ENCODE results near the gene ZNF346. TPM values are rescaled to one million over a fixed set of nuclear protein-coding genes. Genes with fewer than 3 reads are reported as not detected.

The ZNF346 gene
- total and polyA plus RNA-seq, 10 donors, result 5.9 to 36.3 (median 25.6) TPM

DNA sequence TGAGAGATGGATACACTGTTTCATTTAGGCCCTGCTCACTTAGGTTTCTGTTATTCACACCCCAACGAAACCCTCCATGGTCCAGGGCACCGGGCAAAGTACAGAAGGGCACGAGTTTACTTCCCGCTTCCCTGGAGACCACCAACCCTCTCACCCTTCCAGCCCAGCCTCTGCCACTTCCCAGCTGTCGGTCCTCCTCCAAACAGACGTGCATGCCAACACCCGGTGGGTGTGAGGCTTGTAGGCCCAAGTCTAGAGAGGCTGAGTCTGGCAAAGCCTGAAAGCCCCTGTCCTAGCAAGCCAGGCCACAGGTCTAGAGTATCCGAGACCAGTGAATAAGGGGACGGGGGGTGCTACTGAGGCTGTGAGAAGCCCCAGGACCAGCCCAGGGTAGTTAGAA is 57.1 kb downstream of the ZNF346 start:
- TF ChIP-seq POLR2AphosphoS5 (IDR thresholded peaks at IDR 0.05) (peak in 1 of 3 donors; percentile 7), POLR2A (IDR thresholded peaks at IDR 0.05) (no peak)
- intact Hi-C loops (cut with DNase I; ENCODE audit: low total_unique reads), result no loop called here
- H3K36me3 ChIP-seq, result peaks cover 0 to 5% (median 0%) of the 10 kb centered on the region in 6 donors
- no peaks in the 10 kb centered on the region for H3K4me1 ChIP-seq
- no peaks in the 10 kb centered on the region for H3K9me3 ChIP-seq
- no peak overlapping the region for H3K4me3 ChIP-seq
- peaks cover 0 to 12% (median 0%) of the 10 kb centered on the region in 7 donors for H3K27me3 ChIP-seq (replicated peaks in 1 of 7)
- WGBS, 5 donors, result 83 to 88% (median 86%) methylated on average over 8 to 9 of the region's 9 CpGs
- no peak overlapping the region for H3K27ac ChIP-seq
- no peak for DNase-seq

GRCh38 chr5:177080265-177080664 is 57.8 kb downstream of the ZNF346 start:
- intact Hi-C loops (cut with DNase I; ENCODE audit: low total_unique reads), result no loop called here
- WGBS, 5 donors, result 78 to 95% (median 93%) methylated on average over 3 to 5 of the region's 5 CpGs
- no peak overlapping the region for H3K27ac ChIP-seq
- H3K4me3 ChIP-seq, result no peak overlapping the region
- no peak for DNase-seq
- H3K27me3 ChIP-seq (replicated peaks in 1 of 7), result peaks cover 0 to 15% (median 0%) of the 10 kb centered on the region in 7 donors
- TF ChIP-seq POLR2A (IDR thresholded peaks at IDR 0.05) (no peak), POLR2AphosphoS5 (IDR thresholded peaks at IDR 0.05) (no peak)
- TF ChIP-seq, protein P1, sequence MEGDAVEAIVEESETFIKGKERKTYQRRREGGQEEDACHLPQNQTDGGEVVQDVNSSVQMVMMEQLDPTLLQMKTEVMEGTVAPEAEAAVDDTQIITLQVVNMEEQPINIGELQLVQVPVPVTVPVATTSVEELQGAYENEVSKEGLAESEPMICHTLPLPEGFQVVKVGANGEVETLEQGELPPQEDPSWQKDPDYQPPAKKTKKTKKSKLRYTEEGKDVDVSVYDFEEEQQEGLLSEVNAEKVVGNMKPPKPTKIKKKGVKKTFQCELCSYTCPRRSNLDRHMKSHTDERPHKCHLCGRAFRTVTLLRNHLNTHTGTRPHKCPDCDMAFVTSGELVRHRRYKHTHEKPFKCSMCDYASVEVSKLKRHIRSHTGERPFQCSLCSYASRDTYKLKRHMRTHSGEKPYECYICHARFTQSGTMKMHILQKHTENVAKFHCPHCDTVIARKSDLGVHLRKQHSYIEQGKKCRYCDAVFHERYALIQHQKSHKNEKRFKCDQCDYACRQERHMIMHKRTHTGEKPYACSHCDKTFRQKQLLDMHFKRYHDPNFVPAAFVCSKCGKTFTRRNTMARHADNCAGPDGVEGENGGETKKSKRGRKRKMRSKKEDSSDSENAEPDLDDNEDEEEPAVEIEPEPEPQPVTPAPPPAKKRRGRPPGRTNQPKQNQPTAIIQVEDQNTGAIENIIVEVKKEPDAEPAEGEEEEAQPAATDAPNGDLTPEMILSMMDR (IDR thresholded peaks at IDR 0.05 in 8 of 11, conservative IDR thresholded peaks at IDR 0.05 in 3 of 11), result no peak
- H3K4me1 ChIP-seq, result peaks cover 0 to 2% (median 0%) of the 10 kb centered on the region in 6 donors
- peaks cover 0 to 5% (median 0%) of the 10 kb centered on the region in 6 donors for H3K36me3 ChIP-seq
- no peaks in the 10 kb centered on the region for H3K9me3 ChIP-seq

DNA sequence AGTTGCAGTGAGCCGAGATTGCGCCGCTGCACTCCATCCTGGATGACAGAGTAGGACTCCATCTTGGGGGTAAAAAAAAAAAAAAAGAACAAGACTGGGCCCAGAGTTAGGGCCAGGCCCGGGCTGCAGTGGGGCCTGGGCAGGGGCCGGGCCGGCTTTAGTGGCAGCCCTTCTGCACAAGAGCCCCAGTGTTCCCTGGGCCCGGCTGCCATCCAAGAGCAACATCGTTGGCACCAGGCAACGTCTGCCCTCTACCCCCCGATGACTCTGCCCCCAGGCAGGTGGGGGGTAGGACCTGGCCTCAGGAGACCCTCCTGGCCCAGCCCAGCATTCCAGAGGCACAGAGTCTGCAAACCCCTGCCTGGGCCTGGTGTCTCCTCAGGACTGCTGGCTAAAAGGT is 59.4 kb downstream of the ZNF346 start:
- H3K27ac ChIP-seq, result no peak overlapping the region
- 90 to 95% (median 92%) methylated on average over 10 of the region's 10 CpGs for WGBS, 5 donors
- H3K9me3 ChIP-seq, result no peaks in the 10 kb centered on the region
- TF ChIP-seq POLR2A (IDR thresholded peaks at IDR 0.05), result no peak
- TF ChIP-seq, protein P1 (IDR thresholded peaks at IDR 0.05 in 8 of 11, conservative IDR thresholded peaks at IDR 0.05 in 3 of 11), result no peak
- intact Hi-C loops (cut with DNase I; ENCODE audit: low total_unique reads), result no loop called here
- no peak overlapping the region for H3K4me3 ChIP-seq
- no peak for DNase-seq
- H3K27me3 ChIP-seq (replicated peaks in 1 of 7), result peaks cover 0 to 22% (median 0%) of the 10 kb centered on the region in 7 donors
- H3K36me3 ChIP-seq, result peaks cover 0 to 5% (median 0%) of the 10 kb centered on the region in 6 donors
- peaks cover 0 to 16% (median 2%) of the 10 kb centered on the region in 6 donors for H3K4me1 ChIP-seq

- WGBS, 5 donors, result 50 to 79% (median 71%) methylated on average over 4 of the region's 4 CpGs
- Histone ChIP-seq H3K9me3 (no peaks in the 10 kb centered on the region), H3K36me3 (no peaks in the 10 kb centered on the region), H3K27ac (no peak overlapping the region), H3K4me3 (no peak overlapping the region), H3K27me3 (replicated peaks in 1 of 7) (peaks cover 0 to 37% (median 0%) of the 10 kb centered on the region in 7 donors), H3K4me1 (peaks cover 0 to 28% (median 11%) of the 10 kb centered on the region in 6 donors)
- no peak for TF ChIP-seq POLR2AphosphoS5 (IDR thresholded peaks at IDR 0.05)
- TF ChIP-seq POLR2A (IDR thresholded peaks at IDR 0.05), result no peak
- TF ChIP-seq, protein P1 (IDR thresholded peaks at IDR 0.05 in 8 of 11, conservative IDR thresholded peaks at IDR 0.05 in 3 of 11), result no peak
- intact Hi-C loops (cut with DNase I; ENCODE audit: low total_unique reads), result no loop called here
- DNase-seq, result no peak
These were observed 60.9 kb downstream of the ZNF346 start for GRCh38 chr5:177083357-177083756.

Data from spleen (tissue), 11 donors.